ENCODE results near the gene TMEM214. TPM values are rescaled to one million over a fixed set of nuclear protein-coding genes. Genes with fewer than 3 reads are reported as not detected.

TMEM214 gene
- total RNA-seq, 2 experiments from 2014 or later, result 22.0 to 24.6 TPM

DNA sequence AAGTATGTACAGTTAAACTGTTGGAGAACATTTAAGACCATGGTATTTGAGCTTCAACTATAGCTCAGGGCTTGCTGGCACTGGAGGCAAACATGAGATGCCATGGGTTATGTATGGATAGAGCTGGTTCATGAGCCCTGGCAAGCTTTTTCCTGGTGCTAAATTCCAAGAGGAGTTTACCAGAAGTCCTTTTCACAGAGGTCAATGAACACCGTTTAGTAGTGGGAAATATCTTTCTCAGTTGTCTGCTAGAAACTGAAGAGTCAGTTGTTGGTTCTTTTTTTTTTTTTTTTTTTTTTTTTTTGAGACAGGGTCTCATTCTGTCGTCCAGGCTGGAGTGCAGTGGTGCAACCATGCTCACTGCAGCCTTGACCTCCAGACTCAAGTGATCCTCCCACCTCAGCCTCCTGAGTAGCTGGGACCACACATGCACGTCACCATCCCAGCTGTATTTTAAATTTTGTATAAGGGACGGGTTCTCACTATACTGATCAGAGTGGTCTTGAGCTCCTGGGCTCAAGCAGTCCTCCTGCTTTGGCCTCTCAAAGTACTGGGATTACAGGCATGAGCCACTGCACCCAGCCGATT is 55.2 kb downstream of the TMEM214 start:
- Histone ChIP-seq H3K27me3 (ENCODE audit: control insufficient read depth in 1 of 2, insufficient read depth in 2 of 2, low read length in 2 of 2) (no peaks in the 10 kb centered on the region), H3K4me3 (ENCODE audit: low read length) (no peak overlapping the region), H3K4me1 (ENCODE audit: insufficient read depth, low read length) (peaks cover 34% of the 10 kb centered on the region), H3K27ac (ENCODE audit: low read depth in 1 of 2, low read length in 2 of 2) (no peak overlapping the region), H3K36me3 (ENCODE audit: insufficient read depth, low read length) (no peaks in the 10 kb centered on the region), H3K9me3 (ENCODE audit: control insufficient read depth in 1 of 2, insufficient read depth in 1 of 2, low read length in 2 of 2) (no peaks in the 10 kb centered on the region)
- DNase-seq (no peak), ATAC-seq (ENCODE audit: poor library complexity) (no peak)
- Mint-ChIP-seq H3K4me1 (ENCODE audit: low read depth) (peaks cover 25% of the 10 kb centered on the region), H3K9me3 (no peaks in the 10 kb centered on the region), H3K4me3 (peak overlapping the region; percentile 91), H3K27ac (no peak overlapping the region), H3K27me3 (no peaks in the 10 kb centered on the region), H3K36me3 (ENCODE audit: low read depth) (no peaks in the 10 kb centered on the region)
- POLR2A ChIA-PET, result interaction anchor here (1.1 to 10.2 kb wide), 5 partner anchors 18 to 124 kb away, joined by 3 to 161 read pairs (median 12); partner anchors contain the start of genes ABHD1, AGBL5, ATRAID and OST4
- CTCF ChIA-PET, result interaction anchor here (1.3 to 1.5 kb wide), 2 partner anchors 9 to 16 kb away, joined by 4 to 6 read pairs; partner anchors contain the start of gene OST4
- TF ChIP-seq, protein P1, sequence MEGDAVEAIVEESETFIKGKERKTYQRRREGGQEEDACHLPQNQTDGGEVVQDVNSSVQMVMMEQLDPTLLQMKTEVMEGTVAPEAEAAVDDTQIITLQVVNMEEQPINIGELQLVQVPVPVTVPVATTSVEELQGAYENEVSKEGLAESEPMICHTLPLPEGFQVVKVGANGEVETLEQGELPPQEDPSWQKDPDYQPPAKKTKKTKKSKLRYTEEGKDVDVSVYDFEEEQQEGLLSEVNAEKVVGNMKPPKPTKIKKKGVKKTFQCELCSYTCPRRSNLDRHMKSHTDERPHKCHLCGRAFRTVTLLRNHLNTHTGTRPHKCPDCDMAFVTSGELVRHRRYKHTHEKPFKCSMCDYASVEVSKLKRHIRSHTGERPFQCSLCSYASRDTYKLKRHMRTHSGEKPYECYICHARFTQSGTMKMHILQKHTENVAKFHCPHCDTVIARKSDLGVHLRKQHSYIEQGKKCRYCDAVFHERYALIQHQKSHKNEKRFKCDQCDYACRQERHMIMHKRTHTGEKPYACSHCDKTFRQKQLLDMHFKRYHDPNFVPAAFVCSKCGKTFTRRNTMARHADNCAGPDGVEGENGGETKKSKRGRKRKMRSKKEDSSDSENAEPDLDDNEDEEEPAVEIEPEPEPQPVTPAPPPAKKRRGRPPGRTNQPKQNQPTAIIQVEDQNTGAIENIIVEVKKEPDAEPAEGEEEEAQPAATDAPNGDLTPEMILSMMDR (IDR thresholded peaks at IDR 0.05), result no peak
- intact Hi-C loops (cut with DNase I, micrococcal nuclease), result loop anchor here in 1 of 2 experiments (2.0 to 5.0 kb wide), 3 partner anchors 125 to 284 kb away; partner anchors contain the start of genes ATRAID, EIF2B4, SLC5A6 and SNX17

DNA sequence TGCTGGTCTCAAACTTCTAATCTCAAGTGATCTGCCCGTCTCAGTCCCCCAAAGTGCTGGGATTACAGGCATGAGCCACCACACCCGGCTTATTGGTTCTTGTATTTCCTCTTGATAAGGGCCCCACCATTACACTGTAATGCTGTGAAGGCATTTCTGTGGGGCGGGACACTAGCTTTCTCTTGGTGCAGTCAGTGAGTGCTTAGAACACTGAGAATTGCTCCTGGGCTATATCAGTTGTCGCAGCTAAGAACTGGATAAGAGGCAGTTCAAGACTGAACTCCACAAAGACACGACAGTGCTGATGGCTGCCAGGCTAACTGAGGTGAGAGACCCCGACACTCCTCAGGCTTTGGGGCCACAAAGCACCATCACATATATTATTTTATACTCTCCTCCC is 55.9 kb downstream of the TMEM214 start:
- no peaks in the 10 kb centered on the region for H3K9me3 Mint-ChIP-seq
- H3K4me3 Mint-ChIP-seq, result peak overlapping the region; percentile 69

DNA sequence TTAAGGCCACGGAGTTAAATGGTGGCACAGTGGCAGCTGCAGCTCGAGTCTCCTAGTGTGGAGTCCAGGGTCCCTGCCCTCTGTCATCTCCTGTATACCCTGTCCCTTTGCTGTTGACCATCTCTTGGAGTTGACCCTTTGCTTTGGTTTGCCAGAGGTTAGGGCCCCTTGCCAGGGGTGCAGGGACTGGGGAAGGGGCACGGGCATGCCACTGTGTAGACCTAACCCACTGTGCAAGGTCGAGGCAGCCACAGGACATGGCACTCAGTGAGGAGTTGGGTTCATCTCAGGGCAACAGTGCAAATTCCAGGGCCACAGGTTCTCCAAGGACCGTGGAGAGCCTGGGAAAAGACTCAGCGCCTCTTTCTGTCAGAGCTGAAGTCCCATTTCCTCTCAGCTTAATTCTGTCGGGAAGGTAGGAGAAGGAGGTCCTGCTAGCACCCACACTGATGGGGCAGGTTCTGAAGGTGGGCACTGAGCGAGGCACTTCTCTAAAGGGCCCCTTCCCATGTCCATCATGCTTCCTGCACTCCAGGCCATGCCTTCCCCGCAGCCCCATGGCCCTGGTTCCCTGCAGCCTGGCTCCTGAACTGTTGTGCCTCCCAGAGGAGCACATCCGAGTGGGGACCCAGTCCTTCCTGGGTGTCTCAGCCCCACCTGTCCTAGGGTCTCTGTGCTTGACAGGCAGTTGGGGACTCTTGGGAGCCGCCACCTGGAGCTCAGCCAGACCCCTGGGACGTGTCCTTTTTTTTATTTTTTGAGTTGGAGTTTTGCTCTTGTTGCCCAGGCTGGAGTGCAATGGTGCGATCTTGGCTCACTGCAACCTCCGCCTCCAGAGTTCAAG is 56.6 kb downstream of the TMEM214 start:
- DNase-seq (no peak), ATAC-seq (ENCODE audit: poor library complexity) (no peak)
- H3K9me3 ChIP-seq (ENCODE audit: control insufficient read depth in 1 of 2, insufficient read depth in 1 of 2, low read length in 2 of 2), result no peaks in the 10 kb centered on the region
- ChIA-PET POLR2A (interaction anchor here (1.0 to 10.2 kb wide), 4 partner anchors 18 to 122 kb away, joined by 3 to 113 read pairs (median 8); partner anchors contain the start of genes AGBL5, ATRAID, OST4 and SLC5A6), CTCF (interaction anchor here (0.7 kb wide), 1 partner anchor 44 kb away, joined by 3 read pairs; no protein-coding TSS in a partner anchor)
- Mint-ChIP-seq H3K9me3 (no peaks in the 10 kb centered on the region), H3K27me3 (no peaks in the 10 kb centered on the region), H3K4me1 (ENCODE audit: low read depth) (peaks cover 25% of the 10 kb centered on the region), H3K36me3 (ENCODE audit: low read depth) (no peaks in the 10 kb centered on the region), H3K27ac (peak overlapping the region; percentile 20), H3K4me3 (peak overlapping the region; percentile 69)
- no peaks in the 10 kb centered on the region for H3K36me3 ChIP-seq (ENCODE audit: insufficient read depth, low read length)
- H3K4me3 ChIP-seq (ENCODE audit: low read length), result no peak overlapping the region
- TF ChIP-seq, protein P1 (IDR thresholded peaks at IDR 0.05), result no peak
- no peaks in the 10 kb centered on the region for H3K27me3 ChIP-seq (ENCODE audit: control insufficient read depth in 1 of 2, insufficient read depth in 2 of 2, low read length in 2 of 2)
- peaks cover 34% of the 10 kb centered on the region for H3K4me1 ChIP-seq (ENCODE audit: insufficient read depth, low read length)
- intact Hi-C loops (cut with DNase I, micrococcal nuclease), result loop anchor here in 1 of 2 experiments (5.0 kb wide), 2 partner anchors 127 to 283 kb away; partner anchors contain the start of genes EIF2B4 and SNX17
- no peak overlapping the region for H3K27ac ChIP-seq (ENCODE audit: low read depth in 1 of 2, low read length in 2 of 2)

More for the DNA sequence above, 55.9 kb downstream of the TMEM214 start:
- H3K4me3 ChIP-seq (ENCODE audit: low read length), result no peak overlapping the region
- H3K36me3 ChIP-seq (ENCODE audit: insufficient read depth, low read length), result no peaks in the 10 kb centered on the region
- Mint-ChIP-seq H3K27ac (no peak overlapping the region), H3K4me1 (ENCODE audit: low read depth) (peaks cover 25% of the 10 kb centered on the region), H3K36me3 (ENCODE audit: low read depth) (no peaks in the 10 kb centered on the region), H3K27me3 (no peaks in the 10 kb centered on the region)
- H3K4me1 ChIP-seq (ENCODE audit: insufficient read depth, low read length), result peaks cover 34% of the 10 kb centered on the region
- ChIA-PET POLR2A (interaction anchor here (2.8 to 10.2 kb wide), 3 partner anchors 18 to 123 kb away, joined by 12 to 161 read pairs (median 113); partner anchors contain the start of genes AGBL5, ATRAID, OST4 and SLC5A6), CTCF (no interaction called here)
- intact Hi-C loops (cut with DNase I, micrococcal nuclease), result loop anchor here in 1 of 2 experiments (5.0 kb wide), 2 partner anchors 126 to 284 kb away; partner anchors contain the start of genes EIF2B4 and SNX17
- DNase-seq (no peak), ATAC-seq (ENCODE audit: poor library complexity) (no peak)
- H3K27ac ChIP-seq (ENCODE audit: low read depth in 1 of 2, low read length in 2 of 2), result no peak overlapping the region
- H3K9me3 ChIP-seq (ENCODE audit: control insufficient read depth in 1 of 2, insufficient read depth in 1 of 2, low read length in 2 of 2), result no peaks in the 10 kb centered on the region
- TF ChIP-seq, protein P1 (IDR thresholded peaks at IDR 0.05), result no peak
- H3K27me3 ChIP-seq (ENCODE audit: control insufficient read depth in 1 of 2, insufficient read depth in 2 of 2, low read length in 2 of 2), result no peaks in the 10 kb centered on the region

Data from CD4-positive, alpha-beta T cell (primary cell).